ENCODE results near the gene CTNS. TPM values are rescaled to one million over a fixed set of nuclear protein-coding genes. Genes with fewer than 3 reads are reported as not detected.

Gene CTNS
- total RNA-seq, 6 experiments from 2014 or later: 8.8 to 10.2 (median 9.0) TPM

- no peaks in the 10 kb centered on the region for H3K9me3 Mint-ChIP-seq
- H3K27ac Mint-ChIP-seq: no peak overlapping the region
- no peak overlapping the region; the same call in 1 of the 2 replicates for H3K4me3 Mint-ChIP-seq
- peaks cover 14% of the 10 kb centered on the region for H3K4me1 Mint-ChIP-seq (ENCODE audit: low read depth)
- peaks cover 25% of the 10 kb centered on the region for H3K27me3 Mint-ChIP-seq (ENCODE audit: insufficient read depth)
- no peak for TF ChIP-seq CTCF (IDR thresholded peaks at IDR 0.05)
- no peaks in the 10 kb centered on the region for H3K36me3 Mint-ChIP-seq (ENCODE audit: low read depth)
- DNase-seq: no peak
Measured at GRCh38 chr17:3656755-3657587, 20.4 kb downstream of the CTNS start.

GRCh38 chr17:3657588-3657869 is 21.0 kb downstream of the CTNS start:
- peaks cover 25% of the 10 kb centered on the region for H3K27me3 Mint-ChIP-seq (ENCODE audit: insufficient read depth)
- no peak overlapping the region for H3K4me3 Mint-ChIP-seq
- H3K27ac Mint-ChIP-seq: no peak overlapping the region
- no peaks in the 10 kb centered on the region for H3K9me3 Mint-ChIP-seq
- no peak for TF ChIP-seq CTCF (IDR thresholded peaks at IDR 0.05)
- H3K36me3 Mint-ChIP-seq (ENCODE audit: low read depth): no peaks in the 10 kb centered on the region
- peaks cover 14% of the 10 kb centered on the region for H3K4me1 Mint-ChIP-seq (ENCODE audit: low read depth)
- DNase-seq: no peak

GRCh38 chr17:3657874-3658783 is 21.6 kb downstream of the CTNS start:
- no peaks in the 10 kb centered on the region for H3K9me3 Mint-ChIP-seq
- H3K27ac Mint-ChIP-seq: peak overlapping the region; percentile 29; the same call in 1 of the 2 replicates

GRCh38 chr17:3658784-3659449 is 22.4 kb downstream of the CTNS start:
- no peak for DNase-seq
- Mint-ChIP-seq H3K9me3 (no peaks in the 10 kb centered on the region), H3K27ac (peak overlapping the region; percentile 73), H3K27me3 (ENCODE audit: insufficient read depth) (peaks cover 25% of the 10 kb centered on the region), H3K4me1 (ENCODE audit: low read depth) (peaks cover 14% of the 10 kb centered on the region), H3K4me3 (no peak overlapping the region), H3K36me3 (ENCODE audit: low read depth) (no peaks in the 10 kb centered on the region)
- no peak for TF ChIP-seq CTCF (IDR thresholded peaks at IDR 0.05)

More at GRCh38 chr17:3657874-3658783, 21.6 kb downstream of the CTNS start:
- no peak overlapping the region for H3K4me3 Mint-ChIP-seq
- peaks cover 14% of the 10 kb centered on the region for H3K4me1 Mint-ChIP-seq (ENCODE audit: low read depth)
- DNase-seq: no peak
- H3K36me3 Mint-ChIP-seq (ENCODE audit: low read depth): no peaks in the 10 kb centered on the region
- peaks cover 28% of the 10 kb centered on the region for H3K27me3 Mint-ChIP-seq (ENCODE audit: insufficient read depth)
- TF ChIP-seq CTCF (IDR thresholded peaks at IDR 0.05): no peak

GRCh38 chr17:3659541-3660111 is 23.1 kb downstream of the CTNS start:
- Mint-ChIP-seq H3K4me3 (peak overlapping the region; percentile 51; the same call in 1 of the 2 replicates), H3K36me3 (ENCODE audit: low read depth) (0 out of 2 replicates have a peak, but pooled peaks cover 6% of the 10 kb centered on the region), H3K9me3 (no peaks in the 10 kb centered on the region), H3K27ac (peak overlapping the region; percentile 73), H3K27me3 (ENCODE audit: insufficient read depth) (peaks cover 23% of the 10 kb centered on the region), H3K4me1 (ENCODE audit: low read depth) (peaks cover 14% of the 10 kb centered on the region)
- peak; percentile 85 for DNase-seq
- TF ChIP-seq CTCF (IDR thresholded peaks at IDR 0.05): peak; percentile 53

All from HFFc6 (cell line).